HCT116 (cell line): ENCODE results near the gene BCAR3. TPM values are rescaled to one million over a fixed set of nuclear protein-coding genes. Genes with fewer than 3 reads are reported as not detected.

Source experiments
- ATAC-seq: fragments of 200-7000 bp; cut with Tn5 transposase; 2 replicates; pipeline ENCODE4 v1.9.1; 2020; ENCODE audit warnings: mild to moderate bottlenecking, moderate library complexity
- BruUV-seq: library from RNA; stranded (reverse); fragments of 400-500 nt; replicated peaks from 2 replicates; lab custom pipeline; 2021; lab: Mats Ljungman, UMichigan
- CTCF ChIA-PET: fragments of 300-600 bp; sonication (Branson Sonifier 250); formaldehyde crosslinking; loops from one replicate; lab custom pipeline; 2021; ENCODE audit warnings: antibody characterized with exemption; lab: Charles Lee
- POLR2A ChIA-PET: fragments of 300-600, 350-600 bp; sonication (Branson Sonifier 250); formaldehyde crosslinking; loops from one replicate; lab custom pipeline; 2021; ENCODE audit warnings: antibody characterized with exemption; lab: Charles Lee
- RAD21 ChIA-PET, 2 experiments: fragments of 300-600 bp; sonication (Branson Sonifier 250); formaldehyde crosslinking; loops; one replicate each; lab custom pipeline; 2023; ENCODE audit warnings: low total read pairs in 2 of 2; ENCODE audit not compliant: uncharacterized antibody in 2 of 2, unreplicated experiment in 2 of 2, low non-redundant PET in 1 of 2; lab: Charles Lee
- DNase-seq: peaks from one replicate; pipeline ENCODE4 v3.0.0-alpha.2; 2010; ENCODE audit warnings: low read depth, low spot score
- H2AFZ ChIP-seq: fragments of 200-600 bp; shearing (Covaris generic), sonication (generic); 2 replicates; pipeline ENCODE4 v1.6.1; 2017; ENCODE audit warnings: low read depth, mixed run types, mixed read lengths, antibody characterized with exemption, low read length; ENCODE audit not compliant: poor library complexity, severe bottlenecking
- H3K27ac ChIP-seq: 2 replicates; pipeline ENCODE4 v1.5.1; 2012; ENCODE audit warnings: low read depth, low read length
- H3K27me3 ChIP-seq: fragments of 200-600 bp; sonication (generic); 2 replicates; pipeline ENCODE4 v1.6.1; 2016; ENCODE audit warnings: mixed run types, low read length, mixed read lengths; ENCODE audit not compliant: insufficient read depth
- H3K36me3 ChIP-seq, 2 experiments: fragments of 200-500 bp in 1 of 2; fragments of 200-600 bp in 1 of 2; sonication (Bioruptor generic) in 1 of 2; sonication (generic) in 1 of 2; 2 replicates each; pipeline versions ENCODE4 v1.5.1 to v1.6.1; 2014 to 2016; ENCODE audit warnings: low read length in 2 of 2, inconsistent platforms in 1 of 2, mixed read lengths in 1 of 2, mixed run types in 1 of 2; ENCODE audit not compliant: insufficient read depth in 2 of 2, control insufficient read depth in 1 of 2
- H3K4me1 ChIP-seq, 2 experiments: fragments of 200-600 bp in 1 of 2; sonication (generic) in 1 of 2; 2 replicates each; pipeline versions ENCODE4 v1.5.1 to v1.6.1; 2012 to 2017; ENCODE audit warnings: low read length in 2 of 2, inconsistent platforms in 1 of 2, mild to moderate bottlenecking in 1 of 2, mixed read lengths in 1 of 2, mixed run types in 1 of 2, moderate library complexity in 1 of 2; ENCODE audit not compliant: insufficient read depth in 2 of 2, control insufficient read depth in 1 of 2
- H3K4me2 ChIP-seq: fragments of 200-600 bp; sonication (generic); 2 replicates; pipeline ENCODE4 v1.6.1; 2017; ENCODE audit warnings: mixed run types, low read length, mixed read lengths
- H3K4me3 ChIP-seq, 2 experiments: fragments of 200-600 bp in 1 of 2; sonication (generic) in 1 of 2; replicated peaks in 1 of 2; 2 replicates each; pipeline ENCODE4 v1.5.1; 2011 to 2016; ENCODE audit warnings: low read length in 2 of 2, control low read depth in 1 of 2, low read depth in 1 of 2, mild to moderate bottlenecking in 1 of 2, mixed read lengths in 1 of 2, mixed run types in 1 of 2
- H3K79me2 ChIP-seq: fragments of 200-600 bp; sonication (generic); 2 replicates; pipeline ENCODE4 v1.6.1; 2017; ENCODE audit warnings: mild to moderate bottlenecking, mixed run types, low read length, moderate library complexity, mixed read lengths; ENCODE audit not compliant: insufficient read depth
- H3K9ac ChIP-seq: fragments of 200-600 bp; sonication (generic); 2 replicates; pipeline ENCODE4 v1.6.1; 2016; ENCODE audit warnings: low read length, mixed read lengths
- H3K9me2 ChIP-seq: fragments of 200-600 bp; sonication (generic), shearing (Covaris generic); 2 replicates; pipeline ENCODE4 v1.6.1; 2017; ENCODE audit warnings: mixed run types, mild to moderate bottlenecking, moderate library complexity; ENCODE audit not compliant: insufficient read depth
- H3K9me3 ChIP-seq, 2 experiments: fragments of 200-500 bp in 1 of 2; fragments of 200-600 bp in 1 of 2; sonication (Bioruptor generic) in 1 of 2; sonication (generic) in 1 of 2; 2 replicates each; pipeline ENCODE4 v1.6.1; 2014 to 2017; ENCODE audit warnings: low read length in 2 of 2, mixed read lengths in 2 of 2, inconsistent platforms in 1 of 2, low read depth in 1 of 2, mild to moderate bottlenecking in 1 of 2, mixed run types in 1 of 2, moderate library complexity in 1 of 2; ENCODE audit not compliant: control insufficient read depth in 1 of 2, insufficient read depth in 1 of 2
- H4K20me1 ChIP-seq: fragments of 200-600 bp; sonication (generic), shearing (Covaris generic); 2 replicates; pipeline ENCODE4 v1.6.1; 2017; ENCODE audit warnings: mixed run types, mild to moderate bottlenecking, moderate library complexity; ENCODE audit not compliant: insufficient read depth
- ATF3 ChIP-seq: IDR thresholded peaks from 2 replicates; pipeline ENCODE4 v1.6.1; 2012
- CEBPB ChIP-seq: IDR thresholded peaks from 2 replicates; pipeline ENCODE4 v1.6.1; 2012; ENCODE audit warnings: low read depth
- CTCF ChIP-seq, 3 experiments: fragments of 200-600 bp in 1 of 3; sonication (generic) in 1 of 3; IDR thresholded peaks in 2 of 3; conservative IDR thresholded peaks in 1 of 3; 2 replicates each; pipeline ENCODE4 v1.5.1; 2012 to 2017; ENCODE audit warnings: low read depth in 2 of 3, low read length in 2 of 3, antibody characterized with exemption in 1 of 3, borderline replicate concordance in 1 of 3, control low read depth in 1 of 3, mild to moderate bottlenecking in 1 of 3, mixed read lengths in 1 of 3, mixed run types in 1 of 3, moderate library complexity in 1 of 3; ENCODE audit not compliant: insufficient read depth in 1 of 3
- EGR1 ChIP-seq: IDR thresholded peaks from 2 replicates; pipeline ENCODE4 v1.6.1; 2012; ENCODE audit warnings: low read depth
- MAX ChIP-seq: IDR thresholded peaks from 2 replicates; pipeline ENCODE4 v1.6.1; 2012
- POLR2A ChIP-seq: IDR thresholded peaks from 2 replicates; pipeline ENCODE4 v1.7.0; 2011; ENCODE audit warnings: borderline replicate concordance; ENCODE audit not compliant: insufficient read depth, insufficient read length; ENCODE audit errors: extremely low read depth
- POLR2AphosphoS5 ChIP-seq: IDR thresholded peaks from 2 replicates; pipeline ENCODE4 v1.6.1; 2011; ENCODE audit warnings: mild to moderate bottlenecking, low read depth, low read length, moderate library complexity
- RAD21 ChIP-seq: IDR thresholded peaks from 2 replicates; pipeline ENCODE4 v1.6.1; 2012; ENCODE audit warnings: low read depth, mild to moderate bottlenecking
- SIN3A ChIP-seq: IDR thresholded peaks from 2 replicates; pipeline ENCODE4 v1.6.1; 2012; ENCODE audit warnings: low read depth
- SRF ChIP-seq: IDR thresholded peaks from 2 replicates; pipeline ENCODE4 v1.6.1; 2012; ENCODE audit warnings: low read depth
- YY1 ChIP-seq: IDR thresholded peaks from 2 replicates; pipeline ENCODE4 v1.6.1; 2011; ENCODE audit warnings: low read length, low read depth, moderate library complexity, mild to moderate bottlenecking; ENCODE audit not compliant: insufficient replicate concordance; ENCODE audit errors: extremely low read depth
- ZBTB33 ChIP-seq: IDR thresholded peaks from 2 replicates; pipeline ENCODE4 v1.6.1; 2011; ENCODE audit warnings: mild to moderate bottlenecking, low read length, moderate library complexity; ENCODE audit not compliant: insufficient replicate concordance; ENCODE audit errors: extremely low read depth
- ZFX ChIP-seq: fragments of 450-650 bp; IDR thresholded peaks from 2 replicates; pipeline ENCODE4 v1.6.1; 2017
- intact Hi-C: fragments of 100-400 bp; cut with micrococcal nuclease; formaldehyde crosslinking; loops from 2 replicates; pipeline ENCODE4 v1.10.0; 2022
- total RNA-seq: library from RNA; stranded (reverse); gene quantifications from one replicate; pipeline ENCODE4 v1.2.1, GENCODE V29; 2021; ENCODE audit not compliant: unreplicated experiment

The BCAR3 gene
- total RNA-seq, 1 experiment from 2014 or later = 24.5 TPM

GRCh38 chr1:93681101-93681988, at the start of gene BCAR3 (continued):
- no peak for TF ChIP-seq ZBTB33
- peak; percentile 83 for TF ChIP-seq POLR2AphosphoS5
- no peak for TF ChIP-seq CEBPB
- no peak for TF ChIP-seq POLR2A

- Histone ChIP-seq H3K9me3 (no peaks in the 10 kb centered on the region), H3K4me3 (no peak overlapping the region), H3K27me3 (no peaks in the 10 kb centered on the region), H2AFZ (no peak overlapping the region), H3K79me2 (no peaks in the 10 kb centered on the region), H3K9me2 (no peaks in the 10 kb centered on the region), H3K4me2 (no peak overlapping the region), H3K9ac (no peak overlapping the region), H4K20me1 (no peaks in the 10 kb centered on the region), H3K4me1 (peaks cover 0 to 45% of the 10 kb centered on the region in 2 experiments; a peak in 3 of 4 replicates), H3K27ac (no peak overlapping the region), H3K36me3 (no peaks in the 10 kb centered on the region)
- TF ChIP-seq EGR1 (no peak), SRF (no peak), ZBTB33 (no peak), MAX (no peak), POLR2AphosphoS5 (no peak), RAD21 (no peak), ZFX (no peak), CTCF (IDR thresholded peaks at IDR 0.05 in 2 of 3, conservative IDR thresholded peaks at IDR 0.05 in 1 of 3; ENCODE audit: borderline replicate concordance in 1 of 3, insufficient read depth in 1 of 3, low read depth in 2 of 3, low read length in 2 of 3) (no peak), SIN3A (no peak), POLR2A (no peak), ATF3 (no peak), YY1 (no peak)
- ChIA-PET CTCF (no interaction called here), POLR2A (no interaction called here), RAD21 (no interaction called here)
- intact Hi-C loops = no loop called here
- BruUV-seq = no TSS peak
- DNase-seq = no peak
- no peak for ATAC-seq
Measured at GRCh38 chr1:93730621-93731020, 49.0 kb upstream of the BCAR3 start.
